OCI-LY3 (cell line): ENCODE results near the gene FRMD4A.

Experiments used
- H2AFZ ChIP-seq: fragments of 200-600, 300-600 bp; shearing (Covaris generic); 2 replicates; pipeline ENCODE4 v1.6.0; 2014; ENCODE audit warnings: antibody characterized with exemption, low read depth, low read length
- H3K27ac ChIP-seq: fragments of 200-600, 300-600 bp; sonication (generic); 2 replicates; pipeline ENCODE4 v1.5.1; 2014; ENCODE audit warnings: mild to moderate bottlenecking, low read length, moderate library complexity, mixed read lengths
- H3K27me3 ChIP-seq: fragments of 200-600, 300-600 bp; sonication (generic); 2 replicates; pipeline ENCODE4 v1.6.1; 2014; ENCODE audit warnings: low read depth, low read length, mixed read lengths
- H3K36me3 ChIP-seq: fragments of 200-600, 300-600 bp; sonication (generic); replicated peaks from 2 replicates; pipeline ENCODE3; 2014; ENCODE audit warnings: low read depth, low read length, mixed read lengths
- H3K4me1 ChIP-seq: fragments of 300-600, 200-600 bp; sonication (generic); 2 replicates; pipeline ENCODE4 v1.6.1; 2014; ENCODE audit warnings: low read length, mixed read lengths
- H3K4me2 ChIP-seq: fragments of 200-600, 300-600 bp; sonication (generic); 2 replicates; pipeline ENCODE4 v1.6.1; 2014; ENCODE audit warnings: low read length, mixed read lengths
- H3K4me3 ChIP-seq: fragments of 300-600, 200-600 bp; sonication (generic); 2 replicates; pipeline ENCODE4 v1.5.1; 2014; ENCODE audit warnings: antibody characterized with exemption, mild to moderate bottlenecking, low read length, moderate library complexity
- H3K79me2 ChIP-seq: fragments of 300-600, 200-600 bp; shearing (Covaris generic); 2 replicates; pipeline ENCODE4 v1.6.1; 2014; ENCODE audit warnings: mild to moderate bottlenecking, low read length, mixed read lengths
- H3K9ac ChIP-seq: fragments of 300-600, 200-600 bp; shearing (Covaris generic); 2 replicates; pipeline ENCODE4 v1.6.0; 2014; ENCODE audit warnings: mild to moderate bottlenecking, low read length, moderate library complexity
- H3K9me3 ChIP-seq: fragments of 200-600, 300-600 bp; shearing (Covaris generic); 2 replicates; pipeline ENCODE4 v1.6.1; 2014; ENCODE audit warnings: low read length, mixed read lengths; ENCODE audit not compliant: insufficient read depth
- H4K20me1 ChIP-seq: fragments of 200-600, 300-600 bp; sonication (generic); 2 replicates; pipeline ENCODE4 v1.6.1; 2016; ENCODE audit warnings: low read length, mixed read lengths; ENCODE audit not compliant: insufficient read depth
- CTCF ChIP-seq: fragments of 200-600, 300-600 bp; sonication (generic); IDR thresholded peaks from 2 replicates; pipeline ENCODE4 v1.5.1; 2014; ENCODE audit warnings: antibody characterized with exemption, low read length, low read depth
- EZH2phosphoT487 ChIP-seq: fragments of 200-600 bp; shearing (Covaris generic); IDR thresholded peaks from 2 replicates; pipeline ENCODE4 v1.6.1; 2018; ENCODE audit warnings: antibody characterized with exemption, mixed run types, low read depth

FRMD4A gene

DNA sequence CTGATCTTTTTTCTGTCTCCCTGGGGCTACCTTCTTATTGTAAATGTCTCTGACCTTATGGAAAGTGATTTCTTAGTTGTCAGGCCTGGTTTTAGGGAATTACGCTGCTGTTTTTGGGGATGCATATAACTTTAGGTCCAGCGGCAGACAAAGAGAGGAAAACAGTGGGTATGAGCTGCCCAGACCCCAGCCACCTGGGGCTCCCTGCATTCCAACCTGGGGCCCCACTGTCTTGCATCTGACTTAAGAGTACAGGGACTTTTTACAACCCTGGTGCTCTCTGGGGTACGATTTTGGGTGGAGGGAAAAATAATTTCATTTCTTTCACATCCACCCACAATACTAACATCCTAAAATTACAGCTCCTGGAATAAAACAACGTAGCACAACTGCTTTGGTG is 624.5 kb downstream of the FRMD4A start:
- Histone ChIP-seq H3K79me2 (peaks cover 75% of the 10 kb centered on the region), H3K4me3 (peak overlapping the region; percentile 100), H3K36me3 (peaks cover 17% of the 10 kb centered on the region), H3K27ac (peak overlapping the region; percentile 97), H2AFZ (no peak overlapping the region), H4K20me1 (no peaks in the 10 kb centered on the region), H3K27me3 (no peaks in the 10 kb centered on the region), H3K9ac (peak overlapping the region; percentile 100), H3K4me1 (peaks cover 60% of the 10 kb centered on the region), H3K4me2 (peak overlapping the region; percentile 94), H3K9me3 (no peaks in the 10 kb centered on the region)
- TF ChIP-seq EZH2phosphoT487 = no peak
- no peak for TF ChIP-seq CTCF

DNA sequence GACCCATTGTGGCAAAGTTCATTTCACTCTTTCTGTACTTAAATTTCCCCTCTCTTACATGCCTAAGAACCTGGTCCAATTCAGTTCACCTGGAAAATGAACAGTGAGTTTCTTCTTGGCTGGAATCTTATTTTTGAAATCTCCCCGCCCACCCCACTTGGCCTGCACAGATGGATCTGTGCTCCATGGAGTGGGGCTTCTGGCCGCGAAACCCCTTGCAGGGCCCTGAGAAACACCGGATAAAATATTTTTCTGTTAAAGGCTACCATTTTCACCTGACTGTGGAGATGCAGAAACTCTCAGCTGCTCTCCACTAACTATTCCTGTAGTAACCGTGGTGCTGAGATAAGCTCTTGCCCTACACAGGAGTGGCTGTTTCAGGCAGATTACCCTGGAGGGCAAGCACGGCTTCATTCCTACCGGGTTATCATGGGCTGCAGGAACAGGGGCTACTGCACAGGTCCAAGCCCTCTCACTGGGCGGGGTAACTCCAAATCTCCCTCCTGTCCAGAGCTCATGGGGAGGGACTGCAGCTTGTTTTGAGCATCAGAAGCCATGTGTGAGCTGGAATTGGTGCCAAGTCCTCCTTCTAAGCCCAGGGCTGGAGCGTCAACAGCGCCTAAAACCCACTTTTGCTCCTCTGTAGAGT is 625.1 kb downstream of the FRMD4A start:
- TF ChIP-seq EZH2phosphoT487 = no peak
- no peak for TF ChIP-seq CTCF
- Histone ChIP-seq H3K79me2 (peaks cover 79% of the 10 kb centered on the region), H3K27me3 (no peaks in the 10 kb centered on the region), H2AFZ (no peak overlapping the region), H3K9ac (peak overlapping the region; percentile 100), H4K20me1 (no peaks in the 10 kb centered on the region), H3K9me3 (no peaks in the 10 kb centered on the region), H3K4me3 (peak overlapping the region; percentile 100), H3K4me2 (peak overlapping the region; percentile 94), H3K36me3 (peaks cover 21% of the 10 kb centered on the region), H3K27ac (peak overlapping the region; percentile 97), H3K4me1 (peaks cover 55% of the 10 kb centered on the region)

- peaks cover 85% of the 10 kb centered on the region for H3K79me2 ChIP-seq
- peak overlapping the region; percentile 97 for H3K27ac ChIP-seq
- peak overlapping the region; percentile 100 for H3K4me3 ChIP-seq
- peak overlapping the region; percentile 100 for H3K9ac ChIP-seq
- H3K4me1 ChIP-seq = peaks cover 48% of the 10 kb centered on the region
- TF ChIP-seq EZH2phosphoT487 (no peak), CTCF (no peak)
- no peaks in the 10 kb centered on the region for H3K27me3 ChIP-seq
- peak overlapping the region; percentile 94 for H3K4me2 ChIP-seq
- H2AFZ ChIP-seq = no peak overlapping the region
- H3K9me3 ChIP-seq = no peaks in the 10 kb centered on the region
- 0 out of 2 replicates have a peak, but pooled peaks cover 4% of the 10 kb centered on the region for H4K20me1 ChIP-seq
- peaks cover 25% of the 10 kb centered on the region for H3K36me3 ChIP-seq
Measured at GRCh38 chr10:13704964-13705363, 625.8 kb downstream of the FRMD4A start.

DNA sequence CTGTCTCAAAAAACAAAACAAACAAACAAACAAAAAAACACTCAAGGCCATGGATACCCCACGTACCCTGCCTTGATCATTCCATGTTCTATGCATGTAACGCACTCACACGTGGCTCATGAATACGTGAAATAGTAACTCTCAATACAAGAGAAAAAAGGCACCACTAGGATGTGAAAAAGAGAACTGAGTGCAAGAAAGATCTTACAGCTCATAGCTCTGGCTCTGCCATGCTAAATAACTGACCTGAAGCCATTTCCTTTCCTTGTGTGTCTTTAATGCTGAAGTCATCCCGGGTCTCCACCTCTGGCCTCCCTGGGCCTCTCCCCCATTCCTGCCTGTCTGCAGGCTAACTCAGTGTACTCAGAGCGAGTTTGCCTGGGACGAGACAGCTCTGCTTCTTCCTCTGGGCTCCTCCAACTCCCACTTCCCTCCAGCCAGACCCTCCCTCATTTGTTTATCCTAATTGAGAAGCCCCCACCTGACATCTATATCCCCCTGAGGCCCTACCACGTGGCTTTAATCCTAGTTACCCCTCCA is 626.7 kb downstream of the FRMD4A start:
- peaks cover 89% of the 10 kb centered on the region for H3K79me2 ChIP-seq
- peak overlapping the region; percentile 97 for H3K27ac ChIP-seq
- H3K27me3 ChIP-seq = no peaks in the 10 kb centered on the region
- H2AFZ ChIP-seq = no peak overlapping the region
- H4K20me1 ChIP-seq = 0 out of 2 replicates have a peak, but pooled peaks cover 4% of the 10 kb centered on the region
- H3K4me3 ChIP-seq = peak overlapping the region; percentile 100
- peak overlapping the region; percentile 94 for H3K4me2 ChIP-seq
- H3K9ac ChIP-seq = peak overlapping the region; percentile 100
- peaks cover 44% of the 10 kb centered on the region for H3K4me1 ChIP-seq
- TF ChIP-seq EZH2phosphoT487 (no peak), CTCF (no peak)
- H3K36me3 ChIP-seq = peaks cover 31% of the 10 kb centered on the region
- H3K9me3 ChIP-seq = no peaks in the 10 kb centered on the region
